HCT116 (cell line): ENCODE measurements around the gene CD7. TPM values are rescaled to one million over a fixed set of nuclear protein-coding genes. Genes with fewer than 3 reads are reported as not detected.

ENCODE experiments used
- ATAC-seq: fragments of 200-7000 bp; cut with Tn5 transposase; 2 replicates; pipeline ENCODE4 v1.9.1; 2020; ENCODE audit warnings: mild to moderate bottlenecking, moderate library complexity
- BruUV-seq: library from RNA; stranded (reverse); fragments of 400-500 nt; replicated peaks from 2 replicates; lab custom pipeline; 2021; lab: Mats Ljungman, UMichigan
- CTCF ChIA-PET: fragments of 300-600 bp; sonication (Branson Sonifier 250); formaldehyde crosslinking; loops from one replicate; lab custom pipeline; 2021; ENCODE audit warnings: antibody characterized with exemption; lab: Charles Lee
- POLR2A ChIA-PET: fragments of 300-600, 350-600 bp; sonication (Branson Sonifier 250); formaldehyde crosslinking; loops from one replicate; lab custom pipeline; 2021; ENCODE audit warnings: antibody characterized with exemption; lab: Charles Lee
- RAD21 ChIA-PET, 2 experiments: fragments of 300-600 bp; sonication (Branson Sonifier 250); formaldehyde crosslinking; loops; one replicate each; lab custom pipeline; 2023; ENCODE audit warnings: low total read pairs in 2 of 2; ENCODE audit not compliant: uncharacterized antibody in 2 of 2, unreplicated experiment in 2 of 2, low non-redundant PET in 1 of 2; lab: Charles Lee
- DNase-seq: peaks from one replicate; pipeline ENCODE4 v3.0.0-alpha.2; 2010; ENCODE audit warnings: low read depth, low spot score
- H2AFZ ChIP-seq: fragments of 200-600 bp; shearing (Covaris generic), sonication (generic); 2 replicates; pipeline ENCODE4 v1.6.1; 2017; ENCODE audit warnings: low read depth, mixed run types, mixed read lengths, antibody characterized with exemption, low read length; ENCODE audit not compliant: poor library complexity, severe bottlenecking
- H3K27ac ChIP-seq: 2 replicates; pipeline ENCODE4 v1.5.1; 2012; ENCODE audit warnings: low read depth, low read length
- H3K27me3 ChIP-seq: fragments of 200-600 bp; sonication (generic); 2 replicates; pipeline ENCODE4 v1.6.1; 2016; ENCODE audit warnings: mixed run types, low read length, mixed read lengths; ENCODE audit not compliant: insufficient read depth
- H3K36me3 ChIP-seq, 2 experiments: fragments of 200-500 bp in 1 of 2; fragments of 200-600 bp in 1 of 2; sonication (Bioruptor generic) in 1 of 2; sonication (generic) in 1 of 2; 2 replicates each; pipeline versions ENCODE4 v1.5.1 to v1.6.1; 2014 to 2016; ENCODE audit warnings: low read length in 2 of 2, inconsistent platforms in 1 of 2, mixed read lengths in 1 of 2, mixed run types in 1 of 2; ENCODE audit not compliant: insufficient read depth in 2 of 2, control insufficient read depth in 1 of 2
- H3K4me1 ChIP-seq, 2 experiments: fragments of 200-600 bp in 1 of 2; sonication (generic) in 1 of 2; 2 replicates each; pipeline versions ENCODE4 v1.5.1 to v1.6.1; 2012 to 2017; ENCODE audit warnings: low read length in 2 of 2, inconsistent platforms in 1 of 2, mild to moderate bottlenecking in 1 of 2, mixed read lengths in 1 of 2, mixed run types in 1 of 2, moderate library complexity in 1 of 2; ENCODE audit not compliant: insufficient read depth in 2 of 2, control insufficient read depth in 1 of 2
- H3K4me2 ChIP-seq: fragments of 200-600 bp; sonication (generic); 2 replicates; pipeline ENCODE4 v1.6.1; 2017; ENCODE audit warnings: mixed run types, low read length, mixed read lengths
- H3K4me3 ChIP-seq, 2 experiments: fragments of 200-600 bp in 1 of 2; sonication (generic) in 1 of 2; replicated peaks in 1 of 2; 2 replicates each; pipeline ENCODE4 v1.5.1; 2011 to 2016; ENCODE audit warnings: low read length in 2 of 2, control low read depth in 1 of 2, low read depth in 1 of 2, mild to moderate bottlenecking in 1 of 2, mixed read lengths in 1 of 2, mixed run types in 1 of 2
- H3K79me2 ChIP-seq: fragments of 200-600 bp; sonication (generic); 2 replicates; pipeline ENCODE4 v1.6.1; 2017; ENCODE audit warnings: mild to moderate bottlenecking, mixed run types, low read length, moderate library complexity, mixed read lengths; ENCODE audit not compliant: insufficient read depth
- H3K9ac ChIP-seq: fragments of 200-600 bp; sonication (generic); 2 replicates; pipeline ENCODE4 v1.6.1; 2016; ENCODE audit warnings: low read length, mixed read lengths
- H3K9me2 ChIP-seq: fragments of 200-600 bp; sonication (generic), shearing (Covaris generic); 2 replicates; pipeline ENCODE4 v1.6.1; 2017; ENCODE audit warnings: mixed run types, mild to moderate bottlenecking, moderate library complexity; ENCODE audit not compliant: insufficient read depth
- H3K9me3 ChIP-seq, 2 experiments: fragments of 200-500 bp in 1 of 2; fragments of 200-600 bp in 1 of 2; sonication (Bioruptor generic) in 1 of 2; sonication (generic) in 1 of 2; 2 replicates each; pipeline ENCODE4 v1.6.1; 2014 to 2017; ENCODE audit warnings: low read length in 2 of 2, mixed read lengths in 2 of 2, inconsistent platforms in 1 of 2, low read depth in 1 of 2, mild to moderate bottlenecking in 1 of 2, mixed run types in 1 of 2, moderate library complexity in 1 of 2; ENCODE audit not compliant: control insufficient read depth in 1 of 2, insufficient read depth in 1 of 2
- H4K20me1 ChIP-seq: fragments of 200-600 bp; sonication (generic), shearing (Covaris generic); 2 replicates; pipeline ENCODE4 v1.6.1; 2017; ENCODE audit warnings: mixed run types, mild to moderate bottlenecking, moderate library complexity; ENCODE audit not compliant: insufficient read depth
- CBX3 ChIP-seq: IDR thresholded peaks from 2 replicates; pipeline ENCODE4 v1.6.1; 2012; ENCODE audit warnings: low read depth
- EGR1 ChIP-seq: IDR thresholded peaks from 2 replicates; pipeline ENCODE4 v1.6.1; 2012; ENCODE audit warnings: low read depth
- POLR2AphosphoS5 ChIP-seq: IDR thresholded peaks from 2 replicates; pipeline ENCODE4 v1.6.1; 2011; ENCODE audit warnings: mild to moderate bottlenecking, low read depth, low read length, moderate library complexity
- SP1 ChIP-seq: IDR thresholded peaks from 2 replicates; pipeline ENCODE4 v1.6.1; 2012; ENCODE audit warnings: low read depth
- YY1 ChIP-seq: IDR thresholded peaks from 2 replicates; pipeline ENCODE4 v1.6.1; 2011; ENCODE audit warnings: low read length, low read depth, moderate library complexity, mild to moderate bottlenecking; ENCODE audit not compliant: insufficient replicate concordance; ENCODE audit errors: extremely low read depth
- ZFX ChIP-seq: fragments of 450-650 bp; IDR thresholded peaks from 2 replicates; pipeline ENCODE4 v1.6.1; 2017
- intact Hi-C: fragments of 100-400 bp; cut with micrococcal nuclease; formaldehyde crosslinking; loops from 2 replicates; pipeline ENCODE4 v1.10.0; 2022
- total RNA-seq: library from RNA; stranded (reverse); gene quantifications from one replicate; pipeline ENCODE4 v1.2.1, GENCODE V29; 2021; ENCODE audit not compliant: unreplicated experiment
- TF ChIP-seq, protein P1 (sequence below): IDR thresholded peaks from 2 replicates; pipeline ENCODE4 v1.6.1; 2012

CD7 gene
- total RNA-seq, 1 experiment from 2014 or later = 0.61 TPM

GRCh38 chr17:82287868-82288801 is 29.3 kb downstream of the CD7 start:
- no peak overlapping the region for H2AFZ ChIP-seq
- DNase-seq (peak; percentile 91), ATAC-seq (peak; percentile 48)
- peak overlapping the region; percentile 56 for H3K9ac ChIP-seq
- TF ChIP-seq EGR1 (no peak), CBX3 (peak; percentile 97), ZFX (no peak), YY1 (peak; percentile 64), SP1 (peak; percentile 90), POLR2AphosphoS5 (peak; percentile 49; the same call in 1 of the 2 replicates)
- TF ChIP-seq, protein P1, sequence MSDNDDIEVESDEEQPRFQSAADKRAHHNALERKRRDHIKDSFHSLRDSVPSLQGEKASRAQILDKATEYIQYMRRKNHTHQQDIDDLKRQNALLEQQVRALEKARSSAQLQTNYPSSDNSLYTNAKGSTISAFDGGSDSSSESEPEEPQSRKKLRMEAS = peak; percentile 99
- H4K20me1 ChIP-seq = no peaks in the 10 kb centered on the region
- H3K79me2 ChIP-seq = peaks cover 3% of the 10 kb centered on the region; the same call in 1 of the 2 replicates
- H3K9me2 ChIP-seq = no peaks in the 10 kb centered on the region
- ChIA-PET RAD21 (no interaction called here), POLR2A (interaction anchor here (1.2 kb wide), 1 partner anchor 13 kb away, joined by 3 read pairs; no protein-coding TSS in a partner anchor), CTCF (no interaction called here)
- intact Hi-C loops = no loop called here
- peak overlapping the region; percentile 80 for H3K27ac ChIP-seq
- no peaks in the 10 kb centered on the region for H3K9me3 ChIP-seq
- peaks cover 35 to 53% of the 10 kb centered on the region in 2 experiments for H3K4me1 ChIP-seq
- H3K4me2 ChIP-seq = peak overlapping the region; percentile 66
- H3K36me3 ChIP-seq = no peaks in the 10 kb centered on the region
- no peaks in the 10 kb centered on the region for H3K27me3 ChIP-seq
- H3K4me3 ChIP-seq = peak overlapping the region; percentile 1 to 29; a peak in 2 of 4 replicates
- no TSS peak for BruUV-seq
